ENCODE results near the gene GPR45.
A peak's percentile ranks its signal among the peaks of the same experiment; 100 is the strongest.
"Not testable (repeated sequence)": the region's sequence is repeated elsewhere in the genome, so short reads cannot be mapped to it uniquely, and the experiment has no call there.

Gene GPR45, protein sequence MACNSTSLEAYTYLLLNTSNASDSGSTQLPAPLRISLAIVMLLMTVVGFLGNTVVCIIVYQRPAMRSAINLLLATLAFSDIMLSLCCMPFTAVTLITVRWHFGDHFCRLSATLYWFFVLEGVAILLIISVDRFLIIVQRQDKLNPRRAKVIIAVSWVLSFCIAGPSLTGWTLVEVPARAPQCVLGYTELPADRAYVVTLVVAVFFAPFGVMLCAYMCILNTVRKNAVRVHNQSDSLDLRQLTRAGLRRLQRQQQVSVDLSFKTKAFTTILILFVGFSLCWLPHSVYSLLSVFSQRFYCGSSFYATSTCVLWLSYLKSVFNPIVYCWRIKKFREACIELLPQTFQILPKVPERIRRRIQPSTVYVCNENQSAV

DNA sequence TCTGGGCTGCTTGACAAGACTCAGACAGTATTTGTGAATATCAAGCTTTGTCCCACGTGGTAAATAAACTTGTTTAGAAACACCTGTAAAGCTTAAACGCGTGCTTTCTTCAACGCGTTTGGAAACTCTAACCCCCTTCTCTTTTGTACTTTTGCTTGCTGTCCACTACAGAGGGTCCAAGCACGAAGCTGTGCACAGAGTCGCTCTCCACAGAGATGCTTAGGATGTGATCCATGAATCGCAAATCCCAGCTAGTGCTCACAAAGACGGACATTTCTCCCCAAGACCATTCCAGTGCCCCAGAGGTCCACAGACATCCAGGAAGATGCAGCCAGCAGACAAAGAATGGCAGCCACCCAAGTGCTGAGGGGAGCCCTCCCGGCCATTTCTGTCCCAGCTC lies at the start of gene GPR45:
Gene GPR45, plus strand, starts transcription at position 301 of the 400 bp plus-strand sequence. CDS start 116 bp downstream, outside the sequence.
- no peak for DNase-seq (ENCODE audit: low read depth, low spot score)

DNA sequence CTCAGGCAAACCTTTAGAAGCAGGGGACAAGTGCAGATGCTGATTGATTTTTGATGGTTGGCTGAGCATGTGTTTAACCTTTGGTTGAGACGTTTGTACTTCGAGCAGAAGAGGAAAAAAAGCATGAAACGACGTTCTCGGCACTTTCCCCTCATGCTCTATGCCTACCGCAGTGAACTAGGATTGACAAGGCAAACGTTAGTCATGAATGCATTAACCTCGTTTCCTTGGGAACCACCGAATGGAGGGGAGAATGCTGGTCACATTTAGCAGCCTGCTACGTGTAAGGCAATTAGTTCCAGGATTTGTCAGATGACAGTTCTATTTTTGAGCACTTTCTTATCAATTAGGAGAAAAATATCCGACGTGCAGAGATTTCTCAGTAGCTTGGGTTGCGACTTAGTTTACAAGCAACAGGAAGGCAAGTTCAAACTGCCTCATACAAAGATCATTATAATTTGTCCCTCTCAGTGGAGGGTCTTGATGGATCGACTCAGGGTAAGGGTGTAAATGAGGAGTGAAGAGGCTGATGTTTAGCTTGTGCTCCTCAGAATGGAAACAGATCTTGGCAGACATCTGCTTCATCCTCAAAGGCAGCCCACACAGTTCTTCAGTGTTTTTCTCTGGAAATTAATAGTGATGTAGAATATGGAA lies 47.4 kb upstream of the GPR45 start:
- DNase-seq (ENCODE audit: low read depth, low spot score) = peak; percentile 45

DNA sequence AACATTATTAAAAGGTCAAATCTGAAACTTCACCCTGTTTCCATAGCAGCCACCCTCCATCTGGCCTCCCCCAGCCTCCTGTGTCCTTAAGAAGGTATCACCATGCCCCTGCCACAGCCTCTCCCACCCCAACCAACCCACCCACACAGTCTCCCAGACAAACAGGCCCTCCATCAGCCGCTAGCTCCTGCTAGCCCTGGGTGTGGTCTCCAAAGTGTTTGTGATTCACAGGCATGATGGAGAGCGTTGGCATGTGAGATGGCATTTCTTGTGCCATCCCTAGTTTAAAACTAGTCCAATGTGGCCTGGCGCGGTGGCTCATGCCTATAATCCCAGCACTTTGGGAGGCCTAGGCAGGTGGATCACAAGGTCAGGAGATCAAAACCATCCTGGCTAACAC lies 44.9 kb upstream of the GPR45 start:
- DNase-seq (ENCODE audit: low read depth, low spot score) = no peak

DNA sequence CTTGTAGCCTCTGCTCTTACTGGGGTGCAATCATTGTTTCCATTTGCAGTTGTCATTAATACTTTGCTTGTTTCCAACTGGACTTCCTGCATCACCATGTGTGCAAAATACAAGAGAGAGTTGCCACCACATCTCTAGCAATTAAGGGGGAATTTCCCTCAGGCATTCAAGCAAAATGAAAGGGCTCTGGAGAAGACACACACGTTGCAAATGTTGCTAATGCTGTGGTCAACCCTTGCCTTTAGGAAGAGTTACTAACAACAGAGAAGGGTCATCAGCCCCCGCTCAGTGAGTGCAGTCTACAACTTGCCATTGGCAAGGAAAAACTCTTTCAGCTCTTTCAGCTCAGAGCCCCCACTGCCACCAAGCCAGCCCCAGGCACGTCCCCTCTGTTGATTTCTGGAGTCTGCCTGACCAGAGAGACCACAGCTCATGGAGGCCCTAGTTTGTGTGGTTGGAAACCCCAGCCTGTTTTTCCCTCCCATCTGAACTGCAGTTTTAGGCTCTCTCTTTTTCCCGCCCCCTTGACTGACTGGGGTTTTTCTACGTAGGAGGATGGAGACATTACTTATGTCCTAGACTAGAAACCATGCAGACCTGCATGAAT lies 25.9 kb upstream of the GPR45 start:
- no peak for DNase-seq (ENCODE audit: low read depth, low spot score)

DNA sequence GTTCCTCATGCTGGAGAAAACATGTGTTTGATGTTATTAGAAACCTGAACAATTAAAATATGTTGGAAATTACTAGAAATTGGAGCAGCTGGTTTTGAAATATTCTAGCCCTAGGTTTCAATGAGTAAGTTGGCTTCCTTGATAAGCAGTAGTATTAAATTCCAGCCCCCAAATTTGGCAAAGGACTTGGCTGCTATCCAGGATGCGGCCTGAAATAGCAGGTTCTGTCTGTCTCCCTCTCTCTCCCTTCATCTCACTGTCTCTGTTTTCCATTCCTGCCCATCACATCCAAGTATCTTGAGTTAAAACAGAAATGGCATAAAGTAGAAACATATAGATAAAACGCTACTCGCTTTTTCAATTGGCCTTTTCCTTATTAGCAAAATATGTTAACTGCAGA lies 20.9 kb upstream of the GPR45 start:
- no peak for DNase-seq (ENCODE audit: low read depth, low spot score)

DNA sequence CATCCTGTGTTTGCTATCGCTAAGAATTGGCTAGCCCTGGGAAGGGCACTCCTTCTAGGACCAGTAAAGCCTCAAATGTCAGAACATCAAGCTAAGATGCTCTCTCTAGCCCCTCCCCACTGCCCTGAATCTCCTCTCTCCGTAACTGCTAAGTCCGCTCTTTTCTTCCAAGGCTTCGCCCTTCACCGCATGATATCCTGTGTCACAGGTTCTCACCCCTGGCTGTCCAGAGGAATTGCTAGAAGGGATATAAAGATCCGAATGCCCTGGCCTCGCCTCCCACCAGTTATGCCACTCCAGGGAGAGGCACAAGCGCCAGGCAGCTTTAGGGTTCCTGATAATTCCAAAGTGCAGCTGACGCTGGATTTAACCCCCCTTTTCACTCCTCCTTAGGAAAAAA lies 17.1 kb upstream of the GPR45 start:
- DNase-seq (ENCODE audit: low read depth, low spot score) = no peak

DNA sequence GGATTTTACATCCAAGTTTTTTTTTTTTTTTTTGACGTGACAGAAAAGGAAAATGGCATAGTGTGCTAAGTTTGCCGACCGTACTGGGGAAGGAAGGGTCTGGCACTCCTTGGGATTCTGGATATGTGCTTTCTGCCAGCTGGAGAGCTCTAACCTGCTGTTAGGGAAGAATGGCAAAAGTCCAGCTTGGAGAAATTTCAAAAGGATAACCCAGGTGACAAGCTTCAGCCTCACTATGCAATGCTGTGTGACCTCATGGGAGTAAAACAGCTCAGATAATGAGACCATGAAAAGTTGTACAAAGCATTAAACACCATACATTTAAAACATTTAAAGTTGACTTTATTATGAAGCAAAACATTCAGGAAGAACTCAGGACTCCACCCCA lies 10.3 kb upstream of the GPR45 start:
- no peak for DNase-seq (ENCODE audit: low read depth, low spot score)

DNA sequence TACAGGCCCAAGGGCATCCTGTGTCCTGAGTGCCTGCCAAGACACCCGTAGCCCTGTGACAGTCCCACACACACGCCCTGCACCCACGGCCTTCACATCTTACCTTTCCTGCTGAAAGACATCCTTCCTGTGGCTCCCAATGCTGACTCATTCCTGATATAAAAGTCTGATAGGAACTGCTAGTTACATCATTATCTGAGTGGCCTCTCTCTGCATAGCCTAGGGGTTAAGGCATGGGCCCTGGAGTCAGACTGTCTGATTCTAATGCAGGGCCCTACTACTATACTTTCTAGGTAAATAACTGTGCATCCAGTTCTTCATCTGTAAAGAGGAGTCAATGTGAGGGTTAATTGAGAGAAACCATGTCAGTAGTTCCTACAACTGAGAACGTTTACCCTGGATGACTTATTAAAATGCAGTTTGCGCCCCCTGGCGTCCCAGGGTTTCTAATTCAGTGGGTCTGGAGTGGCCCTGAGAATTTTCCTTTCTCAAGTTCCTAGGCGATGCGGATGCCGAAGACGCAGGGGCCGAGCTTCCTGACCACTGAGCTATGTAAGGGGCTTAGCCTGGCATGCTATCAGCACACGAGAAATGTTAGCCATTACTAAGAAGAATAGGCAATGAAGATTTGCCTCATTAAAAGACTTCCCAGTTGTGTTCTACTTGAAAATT lies 6.0 kb upstream of the GPR45 start:
- DNase-seq (ENCODE audit: low read depth, low spot score) = peak; percentile 90

DNA sequence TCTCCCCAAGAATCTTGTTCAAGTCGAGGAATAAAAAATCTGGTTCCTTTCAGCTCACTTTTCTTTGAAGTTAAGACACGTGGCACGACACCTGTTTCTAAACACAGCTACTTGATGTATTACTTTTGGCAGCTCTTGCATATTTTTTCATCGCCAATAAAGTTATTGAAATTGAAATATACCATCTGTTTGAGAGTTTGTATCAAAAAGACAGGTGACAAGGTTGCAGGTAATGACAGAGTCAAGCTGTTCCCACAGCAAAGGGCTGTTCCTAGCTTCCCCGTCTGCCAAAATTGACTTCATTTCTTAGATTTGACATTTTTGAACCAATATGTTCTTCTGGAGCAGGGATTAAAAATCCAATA lies 5.5 kb upstream of the GPR45 start:
- no peak for DNase-seq (ENCODE audit: low read depth, low spot score)

DNA sequence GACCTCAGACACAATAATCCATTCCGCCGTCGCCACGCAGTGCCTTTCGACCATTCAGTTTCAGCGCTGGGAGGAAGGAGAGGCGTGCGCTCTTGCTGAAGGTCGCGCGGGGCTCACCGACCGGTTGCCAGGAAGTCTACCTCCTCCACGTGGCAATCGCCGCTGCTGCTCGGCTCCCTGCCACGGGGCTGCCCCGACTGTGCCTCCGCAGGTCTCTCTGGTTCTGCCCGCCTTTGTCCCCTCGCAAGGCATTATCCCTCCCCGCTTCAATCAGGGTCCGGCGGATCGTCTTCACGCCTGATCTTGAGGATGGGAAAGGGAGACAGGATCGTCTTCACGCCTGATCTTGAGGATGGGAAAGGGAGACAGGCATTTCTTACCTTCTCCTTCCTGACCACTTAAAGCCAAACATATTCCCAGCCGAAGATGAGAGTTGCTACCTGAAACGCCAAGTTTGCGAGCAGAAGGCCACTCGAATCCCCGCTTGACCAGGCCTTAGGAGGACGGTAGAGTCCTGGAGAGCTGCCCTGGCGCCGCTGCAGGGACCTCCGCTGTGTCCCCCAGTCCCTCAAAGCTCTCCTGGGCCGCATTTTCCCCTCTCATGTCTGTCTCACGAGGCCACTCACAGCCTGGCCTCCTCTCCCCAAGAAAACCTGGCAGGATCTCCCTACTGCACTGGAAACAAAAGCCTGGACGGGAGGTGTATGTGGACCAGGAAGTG lies 4.3 kb upstream of the GPR45 start:
- no peak for DNase-seq (ENCODE audit: low read depth, low spot score)

DNA sequence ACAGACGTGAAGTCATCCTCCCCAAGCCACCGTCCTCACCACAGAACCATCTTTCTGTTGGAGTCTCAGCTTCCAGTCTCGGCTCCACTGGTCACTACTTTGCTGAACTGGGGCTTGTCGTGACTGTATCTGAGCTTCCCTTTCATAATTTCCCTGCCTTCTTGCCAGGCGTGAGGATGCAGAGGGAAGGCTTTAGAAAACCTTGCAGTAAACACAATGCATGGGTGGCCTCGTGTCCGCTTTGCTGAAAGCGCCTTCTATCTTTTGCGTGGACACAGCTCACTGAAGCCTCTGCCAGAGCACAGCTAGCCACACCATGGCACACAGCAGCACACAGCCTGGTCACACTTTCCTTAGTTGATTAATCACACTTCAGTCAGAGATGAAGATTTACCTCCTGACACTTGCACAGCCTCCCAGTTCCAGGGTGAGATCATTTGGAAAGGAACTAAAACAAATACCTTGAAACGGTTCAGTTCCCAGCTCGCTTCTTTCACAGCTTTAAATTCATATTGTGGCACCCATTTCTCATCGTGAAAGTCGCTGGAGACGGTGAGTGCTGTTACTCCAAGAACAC lies 2.8 kb upstream of the GPR45 start:
- DNase-seq (ENCODE audit: low read depth, low spot score) = no peak

DNA sequence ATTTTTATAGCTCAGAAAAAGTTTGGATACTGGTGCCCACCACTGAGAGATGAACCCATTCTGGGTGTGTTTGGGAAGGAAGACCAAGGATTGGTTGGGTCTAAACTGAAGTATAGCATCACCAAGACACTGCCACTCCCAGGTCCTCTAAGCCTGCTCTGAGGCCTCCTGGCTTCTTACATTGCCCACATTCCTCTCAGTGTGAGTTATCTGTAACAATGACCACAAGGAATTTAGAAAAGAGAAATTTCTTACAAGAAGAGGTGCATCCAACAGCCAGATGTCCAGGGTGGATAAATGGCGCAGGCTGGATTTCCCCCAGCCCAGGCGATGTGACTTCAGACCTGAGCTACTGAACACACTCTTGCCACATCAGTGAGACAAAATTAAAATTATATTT lies 1.6 kb upstream of the GPR45 start:
- DNase-seq (ENCODE audit: low read depth, low spot score) = peak; percentile 86

DNA sequence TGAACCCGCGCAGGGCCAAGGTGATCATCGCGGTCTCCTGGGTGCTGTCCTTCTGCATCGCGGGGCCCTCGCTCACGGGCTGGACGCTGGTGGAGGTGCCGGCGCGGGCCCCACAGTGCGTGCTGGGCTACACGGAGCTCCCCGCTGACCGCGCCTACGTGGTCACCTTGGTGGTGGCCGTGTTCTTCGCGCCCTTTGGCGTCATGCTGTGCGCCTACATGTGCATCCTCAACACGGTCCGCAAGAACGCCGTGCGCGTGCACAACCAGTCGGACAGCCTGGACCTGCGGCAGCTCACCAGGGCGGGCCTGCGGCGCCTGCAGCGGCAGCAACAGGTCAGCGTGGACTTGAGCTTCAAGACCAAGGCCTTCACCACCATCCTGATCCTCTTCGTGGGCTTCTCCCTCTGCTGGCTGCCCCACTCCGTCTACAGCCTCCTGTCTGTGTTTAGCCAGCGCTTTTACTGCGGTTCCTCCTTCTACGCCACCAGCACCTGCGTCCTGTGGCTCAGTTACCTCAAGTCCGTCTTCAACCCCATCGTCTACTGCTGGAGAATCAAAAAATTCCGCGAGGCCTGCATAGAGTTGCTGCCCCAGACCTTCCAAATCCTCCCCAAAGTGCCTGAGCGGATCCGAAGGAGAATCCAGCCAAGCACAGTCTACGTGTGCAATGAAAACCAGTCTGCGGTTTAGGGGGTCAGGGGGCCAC lies 897 bp downstream of the GPR45 start:
- no peak for DNase-seq (ENCODE audit: low read depth, low spot score)

DNA sequence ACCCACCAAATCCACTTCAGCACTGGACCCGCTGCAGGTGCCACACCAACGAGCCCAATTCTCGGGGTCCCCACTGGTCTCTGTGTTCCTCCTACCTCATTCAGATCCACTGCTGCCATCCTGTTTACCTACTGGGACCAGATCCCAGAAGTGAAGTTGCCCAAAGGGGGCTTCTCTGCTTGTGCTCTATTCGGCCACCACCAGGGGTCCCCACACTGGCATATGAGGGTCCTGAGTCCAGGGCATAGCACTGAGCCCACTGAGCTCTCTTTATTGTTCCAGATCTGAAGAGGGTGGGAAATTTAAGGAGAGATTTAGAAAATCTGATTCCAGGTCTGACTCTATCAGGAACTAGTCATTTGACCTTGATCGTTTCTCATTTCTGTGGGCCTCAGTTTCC lies 2.4 kb downstream of the GPR45 start:
- DNase-seq (ENCODE audit: low read depth, low spot score) = no peak

DNA sequence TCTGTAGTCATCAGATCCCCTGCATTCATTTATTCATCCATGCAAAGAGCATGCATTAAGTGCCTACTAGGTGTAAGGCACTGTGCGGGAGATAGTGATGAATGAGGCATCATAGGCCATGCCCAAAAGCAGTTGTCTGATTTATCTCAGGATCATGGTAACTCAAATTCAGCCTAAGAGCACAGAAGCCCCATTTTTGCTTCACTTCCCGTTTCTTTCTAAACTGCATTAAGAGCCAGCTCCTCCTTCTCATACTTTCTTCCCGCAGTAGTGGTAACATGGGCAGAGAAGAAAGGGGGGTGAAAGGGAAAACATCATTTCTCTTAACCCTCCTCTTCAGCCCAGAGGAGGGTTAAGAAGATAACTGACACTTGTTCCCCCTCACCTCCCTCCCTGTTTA lies 2.9 kb downstream of the GPR45 start:
- no peak for DNase-seq (ENCODE audit: low read depth, low spot score)

DNA sequence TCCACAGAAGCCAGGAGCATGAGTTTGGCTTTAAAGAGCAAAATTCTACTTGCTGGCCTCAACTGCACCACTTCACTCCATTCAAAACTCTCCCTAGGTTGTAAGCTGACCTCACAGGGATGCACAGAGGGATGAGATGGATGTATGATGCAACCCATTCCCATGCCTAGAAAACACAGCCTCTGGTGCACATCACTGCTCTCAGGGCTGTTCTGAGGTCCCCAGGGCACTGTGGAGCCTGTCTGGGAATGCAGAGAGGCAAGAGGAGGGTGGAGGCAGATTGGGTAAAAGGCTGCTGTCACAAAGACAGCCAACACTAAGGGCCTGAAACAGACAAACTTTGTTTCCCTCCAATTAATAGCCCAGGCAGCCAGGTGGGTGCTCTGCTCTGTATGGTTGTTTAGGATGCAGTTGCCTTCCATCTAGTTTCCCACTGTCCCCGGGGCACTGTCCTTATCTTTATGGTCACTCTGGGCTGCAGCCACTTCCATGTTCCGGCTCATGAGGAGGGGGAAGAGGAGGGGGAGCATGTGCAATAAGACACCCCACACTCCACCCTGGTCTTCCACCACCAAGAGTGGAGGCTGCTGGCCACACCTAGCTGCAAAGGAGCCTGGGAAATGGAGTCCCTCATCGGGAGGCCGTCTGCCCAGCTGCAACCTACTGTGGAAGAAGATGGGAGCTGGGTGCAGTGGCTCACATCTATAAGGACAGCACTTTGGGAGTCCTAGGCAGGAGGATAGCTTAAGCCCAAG lies 7.0 kb downstream of the GPR45 start:
- DNase-seq (ENCODE audit: low read depth, low spot score) = no peak

DNA sequence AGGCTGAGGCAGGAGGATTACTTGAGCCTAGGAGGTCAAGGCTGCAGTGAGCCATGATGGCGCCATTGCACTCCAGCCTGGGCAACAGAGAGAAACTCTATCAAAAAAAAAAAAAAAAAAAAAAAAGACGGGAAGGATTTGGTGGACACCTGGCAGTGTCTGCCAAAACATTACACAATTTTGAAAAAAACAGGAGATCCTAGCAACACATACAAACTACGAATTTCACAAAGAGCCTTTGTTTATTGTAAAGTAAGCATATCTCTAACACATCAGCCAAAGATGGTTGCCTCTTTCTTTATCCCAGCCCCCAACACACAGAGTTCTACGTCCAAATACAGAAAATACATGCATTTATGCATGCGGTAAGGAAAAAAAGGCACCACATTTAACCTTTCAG lies 7.6 kb downstream of the GPR45 start:
- no peak for DNase-seq (ENCODE audit: low read depth, low spot score)

DNA sequence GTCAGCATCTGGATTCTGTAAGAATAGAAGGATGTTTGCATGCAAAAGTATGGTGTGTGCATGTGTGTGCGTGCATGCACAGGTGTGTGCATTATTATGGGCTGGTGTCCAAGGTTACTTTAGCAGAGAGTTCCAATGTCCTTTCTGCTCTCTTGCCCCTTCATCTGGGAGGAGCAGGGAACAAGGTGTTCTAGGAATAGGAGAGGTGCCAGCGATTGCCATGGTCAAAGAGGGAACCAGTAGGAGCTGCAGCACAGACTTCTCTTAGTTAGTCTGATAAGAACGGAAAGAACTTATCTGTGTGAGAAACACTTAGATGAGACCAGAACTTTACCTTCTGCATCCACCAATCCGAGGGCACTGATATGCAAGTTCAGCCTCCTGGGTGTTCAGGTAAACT lies 8.3 kb downstream of the GPR45 start:
- no peak for DNase-seq (ENCODE audit: low read depth, low spot score)

DNA sequence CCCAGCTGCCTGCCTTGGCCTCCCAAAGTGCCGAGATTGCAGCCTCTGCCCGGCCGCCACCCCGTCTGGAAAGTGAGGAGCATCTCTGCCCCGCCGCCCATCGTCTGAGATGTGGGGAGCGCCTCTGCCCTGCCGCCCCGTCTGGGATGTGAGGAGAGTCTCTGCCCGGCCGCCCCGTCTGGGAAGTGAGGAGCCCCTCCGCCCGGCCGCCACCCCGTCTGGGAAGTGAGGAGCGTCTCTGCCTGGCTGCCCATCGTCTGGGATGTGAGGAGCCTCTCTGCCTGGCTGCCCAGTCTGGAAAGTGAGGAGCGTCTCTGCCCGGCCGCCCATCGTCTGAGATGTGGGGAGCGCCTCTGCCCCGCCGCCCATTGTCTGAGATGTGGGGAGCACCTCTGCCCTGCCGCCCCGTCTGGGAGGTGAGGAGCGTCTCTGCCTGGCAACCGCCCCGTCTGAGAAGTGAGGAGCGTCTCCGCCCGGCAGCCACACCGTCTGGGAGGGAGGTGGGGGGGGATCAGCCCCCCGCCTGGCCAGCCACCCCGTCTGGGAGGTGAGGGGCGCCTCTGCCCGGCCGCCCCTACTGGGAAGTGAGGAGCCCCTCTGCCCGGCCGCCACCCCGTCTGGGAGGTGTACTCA lies 9.6 kb downstream of the GPR45 start:
- DNase-seq (ENCODE audit: low read depth, low spot score) = not testable (repeated sequence)

DNA sequence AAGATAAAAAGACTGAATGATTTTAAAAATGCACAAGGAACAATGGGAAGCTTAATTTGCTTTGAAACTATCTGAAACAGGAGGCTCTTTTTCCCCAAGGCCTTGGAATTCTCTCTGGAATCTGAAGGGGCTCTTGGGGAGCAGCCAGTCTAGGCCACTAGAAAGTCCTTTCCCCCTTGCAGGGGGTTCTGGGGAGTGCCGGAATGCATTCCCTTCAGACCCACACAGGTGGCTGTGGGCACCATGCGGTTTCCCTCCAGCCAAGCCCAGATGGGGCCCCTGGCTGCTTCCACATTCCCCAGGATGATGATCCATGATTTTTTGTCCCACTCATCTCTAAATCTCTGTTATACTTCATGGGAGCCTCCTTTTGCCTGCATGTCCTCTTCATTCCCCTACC lies 10.7 kb downstream of the GPR45 start:
- DNase-seq (ENCODE audit: low read depth, low spot score) = peak; percentile 80

Data from astrocyte of the hippocampus (primary cell).